Caco-2 (cell line): ENCODE measurements around the gene USP17L25. TPM values are rescaled to one million over a fixed set of nuclear protein-coding genes. Genes with fewer than 3 reads are reported as not detected.
"Not testable (repeated sequence)": the region's sequence is repeated elsewhere in the genome, so short reads cannot be mapped to it uniquely, and the experiment has no call there.

Experiments
- Bru-seq: library from RNA; stranded (reverse); fragments of 400-500 nt; gene quantifications from one replicate; lab custom pipeline; 2021; lab: Mats Ljungman, UMichigan
- BruChase-seq, 2 experiments: library from RNA; stranded (reverse); fragments of 400-500 nt; gene quantifications; one replicate each; lab custom pipeline; 2021; lab: Mats Ljungman, UMichigan
- BruUV-seq: library from RNA; stranded (reverse); fragments of 400-500 nt; replicated peaks from 2 replicates; lab custom pipeline; 2021; lab: Mats Ljungman, UMichigan
- CTCF ChIA-PET: fragments of 300-600 bp; sonication (Branson Sonifier 250); formaldehyde crosslinking; loops from one replicate; lab custom pipeline; 2022; ENCODE audit warnings: antibody characterized with exemption; lab: Charles Lee
- POLR2A ChIA-PET: fragments of 300-600 bp; sonication (Branson Sonifier 250); formaldehyde crosslinking; loops from one replicate; lab custom pipeline; 2022; ENCODE audit warnings: antibody characterized with exemption; lab: Charles Lee
- DNase-seq, 2 experiments: peaks; one replicate each; pipeline versions ENCODE4 v3.0.0 to v3.0.0-alpha.2; 2020 to 2022
- H3K27me3 ChIP-seq: replicated peaks from 2 replicates; pipeline ENCODE4 v1.6.0; 2011; ENCODE audit warnings: low read length; ENCODE audit not compliant: control insufficient read depth, insufficient read depth
- H3K36me3 ChIP-seq: 2 replicates; pipeline ENCODE4 v1.5.1; 2011; ENCODE audit warnings: low read length; ENCODE audit not compliant: control insufficient read depth, insufficient read depth
- H3K4me1 ChIP-seq: fragments of 250-450 bp; sonication (Bioruptor Pico); 2 replicates; pipeline ENCODE4 v1.5.1; 2020; ENCODE audit warnings: mild to moderate bottlenecking
- H3K4me3 ChIP-seq: 2 replicates; pipeline ENCODE4 v1.5.1; 2011; ENCODE audit warnings: low read depth, mild to moderate bottlenecking, control low read depth, low read length
- H3K9me3 ChIP-seq: fragments of 250-450 bp; sonication (Bioruptor Pico); 2 replicates; pipeline ENCODE4 v1.5.1; 2020; ENCODE audit warnings: mild to moderate bottlenecking, moderate library complexity
- H3K27ac Mint-ChIP-seq: one replicate; pipeline ENCODE4 v1.8.0; 2022; ENCODE audit warnings: mixed read lengths; ENCODE audit not compliant: unreplicated experiment
- H3K27me3 Mint-ChIP-seq: one replicate; pipeline ENCODE4 v1.8.0; 2022; ENCODE audit warnings: mixed read lengths; ENCODE audit not compliant: insufficient read depth, unreplicated experiment
- H3K36me3 Mint-ChIP-seq: one replicate; pipeline ENCODE4 v1.8.0; 2022; ENCODE audit warnings: mild to moderate bottlenecking, mixed read lengths; ENCODE audit not compliant: insufficient read depth, unreplicated experiment
- H3K4me1 Mint-ChIP-seq: one replicate; pipeline ENCODE4 v1.8.0; 2022; ENCODE audit warnings: low read depth, mixed read lengths; ENCODE audit not compliant: unreplicated experiment
- H3K4me3 Mint-ChIP-seq: one replicate; pipeline ENCODE4 v1.8.0; 2022; ENCODE audit warnings: mild to moderate bottlenecking, moderate library complexity, mixed read lengths; ENCODE audit not compliant: unreplicated experiment
- H3K9me3 Mint-ChIP-seq: one replicate; pipeline ENCODE4 v1.8.0; 2022; ENCODE audit warnings: mixed read lengths; ENCODE audit not compliant: unreplicated experiment
- intact Hi-C: fragments of 100-400 bp; cut with micrococcal nuclease; formaldehyde crosslinking; loops from one replicate; pipeline ENCODE4 v1.10.0; 2022; ENCODE audit not compliant: unreplicated experiment
- long read RNA-seq: library from polyadenylated mRNA; stranded (forward); transcript quantifications from one replicate; pipeline ENCODE4 v2.0.0, GENCODE V29; 2022
- total RNA-seq: library from RNA; stranded (reverse); gene quantifications from 2 replicates; pipeline ENCODE4 v1.2.3, GENCODE V29; 2022

Gene USP17L25, protein sequence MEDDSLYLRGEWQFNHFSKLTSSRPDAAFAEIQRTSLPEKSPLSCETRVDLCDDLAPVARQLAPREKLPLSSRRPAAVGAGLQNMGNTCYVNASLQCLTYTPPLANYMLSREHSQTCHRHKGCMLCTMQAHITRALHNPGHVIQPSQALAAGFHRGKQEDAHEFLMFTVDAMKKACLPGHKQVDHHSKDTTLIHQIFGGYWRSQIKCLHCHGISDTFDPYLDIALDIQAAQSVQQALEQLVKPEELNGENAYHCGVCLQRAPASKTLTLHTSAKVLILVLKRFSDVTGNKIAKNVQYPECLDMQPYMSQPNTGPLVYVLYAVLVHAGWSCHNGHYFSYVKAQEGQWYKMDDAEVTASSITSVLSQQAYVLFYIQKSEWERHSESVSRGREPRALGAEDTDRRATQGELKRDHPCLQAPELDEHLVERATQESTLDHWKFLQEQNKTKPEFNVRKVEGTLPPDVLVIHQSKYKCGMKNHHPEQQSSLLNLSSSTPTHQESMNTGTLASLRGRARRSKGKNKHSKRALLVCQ
- not detected in 2 replicates for total RNA-seq
- not detected for Bru-seq, nascent RNA
- not detected for BruChase-seq, experiment 1, labeled RNA remaining after a 2-hour chase
- not detected for BruChase-seq, experiment 2, labeled RNA remaining after a 6-hour chase
- long read RNA-seq = 0 reads

DNA sequence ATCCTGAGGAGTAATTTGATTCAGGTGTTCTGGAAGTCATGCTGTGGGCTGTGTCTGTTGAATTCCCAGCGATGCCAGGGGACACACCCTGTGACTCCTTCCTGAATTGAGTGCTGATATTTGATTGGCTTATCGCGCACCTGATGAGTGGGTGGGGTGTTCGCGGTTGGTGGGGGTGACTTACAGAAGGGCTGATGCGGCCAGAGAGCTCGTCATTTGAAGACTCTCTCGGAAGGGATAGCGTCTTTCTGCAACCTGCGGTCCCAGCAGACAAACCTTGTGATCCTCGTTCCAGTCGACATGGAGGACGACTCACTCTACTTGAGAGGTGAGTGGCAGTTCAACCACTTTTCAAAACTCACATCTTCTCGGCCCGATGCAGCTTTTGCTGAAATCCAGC is at the start of gene USP17L25:
Gene USP17L25, plus strand, starts transcription at position 301 of the 400 bp plus-strand sequence. Its CDS starts 0 bp downstream, at position 301.
- DNase-seq, H3K36me3 ChIP-seq, H3K9me3 ChIP-seq, intact Hi-C loops, H3K9me3 Mint-ChIP-seq, H3K4me3 ChIP-seq, H3K36me3 Mint-ChIP-seq, H3K27me3 ChIP-seq, H3K27ac Mint-ChIP-seq, H3K4me1 ChIP-seq, H3K4me1 Mint-ChIP-seq, H3K4me3 Mint-ChIP-seq, CTCF ChIA-PET, POLR2A ChIA-PET, H3K27me3 Mint-ChIP-seq, BruUV-seq: not testable (repeated sequence)

DNA sequence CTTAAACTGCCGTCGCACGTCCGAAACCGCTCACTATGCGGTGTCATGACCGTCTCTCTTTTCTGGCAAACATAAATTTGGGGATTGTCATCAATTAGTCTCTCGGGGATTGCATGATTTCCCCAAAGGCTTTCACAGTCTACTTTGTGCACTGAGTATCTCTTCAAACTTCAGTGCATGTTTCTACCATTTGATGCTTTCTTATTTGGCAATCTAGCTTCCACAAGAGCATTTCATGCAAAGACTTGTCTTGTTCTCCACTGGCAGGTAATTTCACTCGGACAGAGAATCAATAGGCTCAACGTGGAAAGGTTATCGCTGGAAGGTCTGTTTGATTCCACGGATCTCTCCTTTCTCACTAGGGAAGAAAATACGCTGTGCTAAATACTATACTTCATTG is 5.5 kb upstream of the USP17L25 start:
- H3K4me1 ChIP-seq, POLR2A ChIA-PET, CTCF ChIA-PET, H3K27me3 Mint-ChIP-seq, DNase-seq, H3K4me3 Mint-ChIP-seq, intact Hi-C loops, H3K36me3 ChIP-seq, H3K27ac Mint-ChIP-seq, H3K9me3 ChIP-seq, H3K9me3 Mint-ChIP-seq, H3K4me1 Mint-ChIP-seq, H3K27me3 ChIP-seq, BruUV-seq, H3K4me3 ChIP-seq, H3K36me3 Mint-ChIP-seq: not testable (repeated sequence)

DNA sequence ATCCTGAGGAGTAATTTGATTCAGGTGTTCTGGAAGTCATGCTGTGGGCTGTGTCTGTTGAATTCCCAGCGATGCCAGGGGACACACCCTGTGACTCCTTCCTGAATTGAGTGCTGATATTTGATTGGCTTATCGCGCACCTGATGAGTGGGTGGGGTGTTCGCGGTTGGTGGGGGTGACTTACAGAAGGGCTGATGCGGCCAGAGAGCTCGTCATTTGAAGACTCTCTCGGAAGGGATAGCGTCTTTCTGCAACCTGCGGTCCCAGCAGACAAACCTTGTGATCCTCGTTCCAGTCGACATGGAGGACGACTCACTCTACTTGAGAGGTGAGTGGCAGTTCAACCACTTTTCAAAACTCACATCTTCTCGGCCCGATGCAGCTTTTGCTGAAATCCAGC is 4.8 kb upstream of the USP17L25 start, which contains the start of gene USP17L24:
Gene USP17L24, plus strand, starts transcription at position 301 of the 400 bp plus-strand sequence. Its CDS starts 0 bp downstream, at position 301.
- H3K27ac Mint-ChIP-seq, POLR2A ChIA-PET, H3K9me3 ChIP-seq, H3K4me3 Mint-ChIP-seq, H3K9me3 Mint-ChIP-seq, DNase-seq, H3K27me3 Mint-ChIP-seq, H3K36me3 Mint-ChIP-seq, H3K36me3 ChIP-seq, intact Hi-C loops, CTCF ChIA-PET, H3K4me1 ChIP-seq, H3K4me1 Mint-ChIP-seq, BruUV-seq, H3K4me3 ChIP-seq, H3K27me3 ChIP-seq: not testable (repeated sequence)

DNA sequence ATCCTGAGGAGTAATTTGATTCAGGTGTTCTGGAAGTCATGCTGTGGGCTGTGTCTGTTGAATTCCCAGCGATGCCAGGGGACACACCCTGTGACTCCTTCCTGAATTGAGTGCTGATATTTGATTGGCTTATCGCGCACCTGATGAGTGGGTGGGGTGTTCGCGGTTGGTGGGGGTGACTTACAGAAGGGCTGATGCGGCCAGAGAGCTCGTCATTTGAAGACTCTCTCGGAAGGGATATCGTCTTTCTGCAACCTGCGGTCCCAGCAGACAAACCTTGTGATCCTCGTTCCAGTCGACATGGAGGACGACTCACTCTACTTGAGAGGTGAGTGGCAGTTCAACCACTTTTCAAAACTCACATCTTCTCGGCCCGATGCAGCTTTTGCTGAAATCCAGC is 4.6 kb downstream of the USP17L25 start, which contains the start of gene USP17L26:
Gene USP17L26, plus strand, starts transcription at position 301 of the 400 bp plus-strand sequence. Its CDS starts 0 bp downstream, at position 301.
- DNase-seq, H3K36me3 ChIP-seq, H3K4me3 ChIP-seq, intact Hi-C loops, POLR2A ChIA-PET, H3K9me3 Mint-ChIP-seq, H3K4me1 ChIP-seq, H3K4me1 Mint-ChIP-seq, H3K27me3 Mint-ChIP-seq, CTCF ChIA-PET, H3K9me3 ChIP-seq, H3K27me3 ChIP-seq, H3K27ac Mint-ChIP-seq, H3K4me3 Mint-ChIP-seq, H3K36me3 Mint-ChIP-seq, BruUV-seq: not testable (repeated sequence)

DNA sequence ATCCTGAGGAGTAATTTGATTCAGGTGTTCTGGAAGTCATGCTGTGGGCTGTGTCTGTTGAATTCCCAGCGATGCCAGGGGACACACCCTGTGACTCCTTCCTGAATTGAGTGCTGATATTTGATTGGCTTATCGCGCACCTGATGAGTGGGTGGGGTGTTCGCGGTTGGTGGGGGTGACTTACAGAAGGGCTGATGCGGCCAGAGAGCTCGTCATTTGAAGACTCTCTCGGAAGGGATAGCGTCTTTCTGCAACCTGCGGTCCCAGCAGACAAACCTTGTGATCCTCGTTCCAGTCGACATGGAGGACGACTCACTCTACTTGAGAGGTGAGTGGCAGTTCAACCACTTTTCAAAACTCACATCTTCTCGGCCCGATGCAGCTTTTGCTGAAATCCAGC is 9.4 kb downstream of the USP17L25 start, which contains the start of gene USP17L5:
Gene USP17L5, plus strand, starts transcription at position 301 of the 400 bp plus-strand sequence. Its CDS starts 0 bp downstream, at position 301.
- BruUV-seq, H3K4me1 Mint-ChIP-seq, H3K4me1 ChIP-seq, CTCF ChIA-PET, H3K27ac Mint-ChIP-seq, POLR2A ChIA-PET, H3K9me3 Mint-ChIP-seq, H3K4me3 Mint-ChIP-seq, DNase-seq, H3K36me3 Mint-ChIP-seq, H3K9me3 ChIP-seq, H3K27me3 Mint-ChIP-seq, H3K4me3 ChIP-seq, H3K27me3 ChIP-seq, intact Hi-C loops, H3K36me3 ChIP-seq: not testable (repeated sequence)

DNA sequence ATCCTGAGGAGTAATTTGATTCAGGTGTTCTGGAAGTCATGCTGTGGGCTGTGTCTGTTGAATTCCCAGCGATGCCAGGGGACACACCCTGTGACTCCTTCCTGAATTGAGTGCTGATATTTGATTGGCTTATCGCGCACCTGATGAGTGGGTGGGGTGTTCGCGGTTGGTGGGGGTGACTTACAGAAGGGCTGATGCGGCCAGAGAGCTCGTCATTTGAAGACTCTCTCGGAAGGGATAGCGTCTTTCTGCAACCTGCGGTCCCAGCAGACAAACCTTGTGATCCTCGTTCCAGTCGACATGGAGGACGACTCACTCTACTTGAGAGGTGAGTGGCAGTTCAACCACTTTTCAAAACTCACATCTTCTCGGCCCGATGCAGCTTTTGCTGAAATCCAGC is 14.1 kb downstream of the USP17L25 start, which contains the start of gene USP17L27:
Gene USP17L27, plus strand, starts transcription at position 301 of the 400 bp plus-strand sequence. Its CDS starts 0 bp downstream, at position 301.
- POLR2A ChIA-PET, intact Hi-C loops, H3K36me3 Mint-ChIP-seq, BruUV-seq, H3K9me3 Mint-ChIP-seq, H3K4me1 ChIP-seq, H3K27me3 Mint-ChIP-seq, CTCF ChIA-PET, H3K27me3 ChIP-seq, H3K36me3 ChIP-seq, H3K4me1 Mint-ChIP-seq, H3K4me3 ChIP-seq, DNase-seq, H3K27ac Mint-ChIP-seq, H3K4me3 Mint-ChIP-seq, H3K9me3 ChIP-seq: not testable (repeated sequence)
